HL-60/S4 treated with phorbol 12-myristate 13-acetate at 8.2 ng/mL for 4 days and 3 days (cell line): Measurements from ENCODE around the gene COL7A1.
"Not testable (repeated sequence)": the region's sequence is repeated elsewhere in the genome, so short reads cannot be mapped to it uniquely, and the experiment has no call there.

Source experiments
- in situ Hi-C: fragments of 300-500 bp; cut with MboI; formaldehyde crosslinking; loops from 2 replicates; pipeline ENCODE4 v1.15.0; 2022; ENCODE audit warnings: low sequenced_read_pairs

COL7A1 gene

GRCh38 chr3:48565186-48565585 lies 29.9 kb downstream of the COL7A1 start:
- in situ Hi-C loops: no loop called here

GRCh38 chr3:48564667-48565066 lies 30.5 kb downstream of the COL7A1 start:
- in situ Hi-C loops: no loop called here

GRCh38 chr3:48564022-48564421 lies 31.1 kb downstream of the COL7A1 start:
- in situ Hi-C loops: no loop called here

- in situ Hi-C loops: no loop called here
Measured at GRCh38 chr3:48563382-48563918, 31.7 kb downstream of the COL7A1 start, which contains the start of gene UCN2. Gene UCN2 (minus strand): TSS chr3:48563781. CDS start chr3:48563124, 657 bp downstream.

- in situ Hi-C loops: no loop called here
Measured at GRCh38 chr3:48562367-48563095, 32.6 kb downstream of the COL7A1 start.

GRCh38 chr3:48561045-48561736 lies 33.9 kb downstream of the COL7A1 start:
- in situ Hi-C loops: no loop called here

- in situ Hi-C loops: no loop called here
Measured at GRCh38 chr3:48560648-48561018, 34.5 kb downstream of the COL7A1 start.

- in situ Hi-C loops: no loop called here
Measured at GRCh38 chr3:48558493-48559134, 36.5 kb downstream of the COL7A1 start.

GRCh38 chr3:48556796-48557626 lies 38.1 kb downstream of the COL7A1 start, which contains the start of gene PFKFB4:
Gene PFKFB4 (minus strand): TSS chr3:48556803. CDS start chr3:48556777, 26 bp downstream.
- in situ Hi-C loops: no loop called here

GRCh38 chr3:48555949-48556795 lies 39.0 kb downstream of the COL7A1 start:
- in situ Hi-C loops: no loop called here

GRCh38 chr3:48555231-48555948 lies 39.7 kb downstream of the COL7A1 start:
- in situ Hi-C loops: no loop called here

- in situ Hi-C loops: no loop called here
Measured at GRCh38 chr3:48553886-48554845, 41.0 kb downstream of the COL7A1 start.

- in situ Hi-C loops: no loop called here
Measured at GRCh38 chr3:48553361-48553760, 41.8 kb downstream of the COL7A1 start.

GRCh38 chr3:48552111-48552951 lies 42.8 kb downstream of the COL7A1 start:
- in situ Hi-C loops: no loop called here

- in situ Hi-C loops: not testable (repeated sequence)
Measured at GRCh38 chr3:48551651-48552050, 43.5 kb downstream of the COL7A1 start.

- in situ Hi-C loops: no loop called here
Measured at GRCh38 chr3:48548729-48549705, 46.1 kb downstream of the COL7A1 start.
